HG03575 (cell line): ENCODE measurements around the gene TMEM38A.
"Not testable (repeated sequence)": the region's sequence is repeated elsewhere in the genome, so short reads cannot be mapped to it uniquely, and the experiment has no call there.

Source experiments
- ATAC-seq: cut with Tn5 transposase; IDR thresholded peaks from one replicate; pipeline ENCODE4 v1.9.1; 2021; ENCODE audit not compliant: unreplicated experiment, insufficient number of reproducible peaks, low FRiP score; ENCODE audit errors: extremely low read depth

The TMEM38A gene

DNA sequence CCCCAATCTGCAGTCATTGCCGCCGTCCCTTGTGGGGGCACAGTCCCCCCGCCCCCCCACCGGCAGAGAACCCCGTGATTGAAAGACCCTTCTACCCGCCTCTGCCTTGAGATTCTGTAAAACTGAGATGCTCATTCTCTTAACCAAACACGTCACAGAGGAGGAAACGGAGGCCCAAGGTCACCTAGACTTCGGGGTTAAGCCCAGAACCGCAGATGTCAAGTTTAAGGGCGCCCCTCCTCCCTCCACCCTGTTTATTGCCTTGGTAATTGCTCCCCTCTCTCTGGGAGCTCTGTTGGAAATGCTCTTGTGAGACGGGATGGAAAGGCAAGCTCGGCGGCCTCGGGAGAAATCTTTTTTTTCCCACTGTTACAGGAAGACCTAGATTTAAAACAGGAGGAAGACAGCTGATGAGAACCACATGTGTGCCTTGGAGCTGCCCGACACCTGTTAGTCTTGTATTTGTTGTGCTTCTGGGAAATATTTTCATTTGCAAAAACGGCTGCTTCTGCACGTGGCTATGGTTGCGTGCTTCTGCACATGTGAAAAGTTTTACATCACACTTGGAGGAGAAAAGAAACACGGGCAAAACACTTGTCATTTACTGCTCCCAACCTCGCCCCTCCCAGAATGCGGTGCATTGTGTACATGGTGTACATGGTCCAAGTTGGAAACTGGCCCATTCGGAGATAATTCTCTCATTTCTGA is 31.8 kb upstream of the TMEM38A start:
- no peak for ATAC-seq

DNA sequence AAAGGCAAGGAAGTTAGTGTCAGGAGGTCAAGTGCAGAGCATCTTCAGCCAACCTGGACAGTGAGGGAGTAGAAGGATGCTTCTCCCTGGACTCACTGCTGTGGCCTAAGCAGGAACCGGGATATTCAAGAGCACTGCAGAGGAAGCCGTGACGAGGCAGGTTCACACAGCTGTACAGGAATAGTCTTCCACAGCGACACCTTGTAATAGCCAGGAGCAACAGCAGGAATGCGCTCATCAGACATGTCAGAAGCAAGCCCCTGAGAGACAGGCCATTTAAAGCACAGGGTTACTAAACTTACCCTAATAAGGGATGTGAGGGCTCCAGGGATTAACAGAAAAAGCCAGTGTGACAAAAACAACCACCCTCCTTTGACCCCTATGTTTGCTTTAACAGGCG is 29.5 kb upstream of the TMEM38A start:
- ATAC-seq = no peak

DNA sequence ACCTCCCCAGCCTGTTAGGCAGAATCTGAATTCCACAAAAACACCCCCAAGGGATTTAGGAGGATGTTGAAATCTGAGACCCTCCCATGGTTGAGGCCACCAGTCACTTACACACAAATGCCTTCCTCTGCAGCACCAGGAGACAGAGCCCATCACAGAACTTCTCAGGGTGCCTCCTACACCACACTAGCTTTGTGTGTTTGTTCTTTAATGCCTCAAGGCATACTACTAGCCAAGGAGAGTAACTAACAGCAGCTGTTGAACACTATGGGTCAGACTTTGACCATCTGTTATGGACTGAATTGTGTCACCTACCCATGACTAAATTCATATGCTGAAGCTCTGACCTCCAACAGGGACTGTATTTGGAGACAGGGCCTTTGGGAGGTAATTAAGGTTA is 23.4 kb upstream of the TMEM38A start:
- ATAC-seq = no peak

DNA sequence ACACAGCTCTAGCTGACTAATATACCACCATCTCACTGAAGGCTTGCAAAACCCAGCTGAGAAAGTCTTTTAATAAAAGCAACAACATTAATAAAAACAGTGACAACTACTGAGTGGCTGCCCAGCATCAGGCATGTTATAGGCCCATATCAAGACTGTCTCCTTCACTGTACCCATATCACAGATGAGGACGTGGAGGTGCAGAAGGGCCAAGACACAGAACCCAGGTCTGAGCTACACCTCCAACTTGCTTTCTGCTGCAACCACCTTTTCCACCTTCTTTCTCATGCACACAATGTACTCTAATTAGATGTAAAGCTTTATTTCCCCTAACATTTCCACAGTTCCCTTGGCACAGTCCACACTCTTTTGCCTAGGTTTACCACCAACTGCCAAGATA is 22.3 kb upstream of the TMEM38A start:
- ATAC-seq = no peak

DNA sequence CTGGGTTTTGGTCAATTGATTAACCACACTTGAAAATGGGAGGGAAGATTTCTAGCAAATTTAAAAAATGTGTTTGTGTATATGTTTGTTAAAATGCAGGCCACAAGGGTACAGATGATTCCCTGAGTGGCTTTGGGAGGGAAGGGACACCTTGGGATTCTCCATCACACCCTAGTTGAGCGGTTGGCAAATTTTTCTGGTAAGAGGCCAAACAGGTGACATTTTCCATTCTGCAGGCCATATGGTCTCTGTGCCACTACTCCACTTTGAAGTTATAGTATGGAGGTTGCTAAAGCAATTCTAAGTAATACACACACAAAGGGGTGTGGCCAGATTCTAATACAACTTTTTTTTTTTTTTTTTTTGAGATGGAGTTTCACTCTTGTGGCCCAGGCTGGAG is 20.0 kb upstream of the TMEM38A start:
- no peak for ATAC-seq

DNA sequence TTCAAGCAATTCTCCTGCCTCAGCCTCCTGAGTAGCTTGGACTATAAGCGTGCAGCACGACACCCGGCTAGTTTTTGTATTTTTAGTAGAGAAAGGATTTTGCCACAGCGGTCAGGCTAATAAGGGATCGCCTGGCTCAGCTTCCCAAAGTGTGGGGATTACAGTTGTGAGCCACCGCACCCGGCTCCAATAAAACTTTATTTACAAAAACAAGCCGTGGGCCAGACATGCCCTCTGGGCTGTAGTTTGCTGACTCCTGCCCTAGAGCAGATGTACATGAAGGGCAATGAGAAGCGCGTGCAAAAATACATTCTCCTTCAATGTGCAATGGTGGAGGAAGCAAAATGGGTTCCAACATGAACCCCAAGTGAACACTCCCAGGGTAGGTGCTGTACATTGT is 19.2 kb upstream of the TMEM38A start:
- no peak for ATAC-seq

DNA sequence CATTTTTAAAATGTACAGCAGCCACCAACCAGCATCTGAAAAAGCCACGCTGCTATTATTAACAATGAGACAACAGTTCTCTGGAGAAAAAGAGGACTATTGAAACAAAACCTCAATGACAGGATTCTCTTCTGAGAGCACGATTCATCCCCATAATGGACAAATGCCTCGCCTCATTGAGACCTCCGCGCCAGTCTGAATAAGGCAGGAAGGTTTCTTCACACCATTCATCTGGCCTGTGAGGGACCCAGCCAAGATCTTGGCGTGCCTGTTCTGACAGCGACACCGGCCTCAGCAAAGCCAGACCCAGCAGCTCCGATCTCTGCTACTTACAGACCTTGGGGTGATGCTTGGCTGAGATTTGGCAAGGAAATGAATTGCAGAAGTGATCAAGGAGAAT is 15.8 kb upstream of the TMEM38A start:
- ATAC-seq = no peak

DNA sequence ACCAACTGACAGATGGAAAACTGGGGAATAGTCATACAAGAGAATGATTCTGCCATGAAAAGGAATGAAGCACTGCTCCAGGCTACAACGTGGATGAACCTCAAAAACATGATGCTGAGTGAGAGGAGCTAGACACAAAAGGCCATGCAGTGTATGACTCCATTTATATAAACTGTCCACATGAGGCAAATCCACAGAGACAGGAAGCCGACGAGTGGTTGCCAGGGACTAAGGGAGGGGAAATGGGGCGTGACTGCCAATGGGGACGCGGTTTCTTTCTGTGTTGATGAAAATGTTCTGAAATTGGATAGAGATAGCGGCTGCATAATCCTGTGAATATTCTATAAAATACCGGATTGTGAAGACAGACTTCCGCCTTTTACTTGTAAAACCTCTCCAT is 11.2 kb upstream of the TMEM38A start:
- ATAC-seq = no peak

DNA sequence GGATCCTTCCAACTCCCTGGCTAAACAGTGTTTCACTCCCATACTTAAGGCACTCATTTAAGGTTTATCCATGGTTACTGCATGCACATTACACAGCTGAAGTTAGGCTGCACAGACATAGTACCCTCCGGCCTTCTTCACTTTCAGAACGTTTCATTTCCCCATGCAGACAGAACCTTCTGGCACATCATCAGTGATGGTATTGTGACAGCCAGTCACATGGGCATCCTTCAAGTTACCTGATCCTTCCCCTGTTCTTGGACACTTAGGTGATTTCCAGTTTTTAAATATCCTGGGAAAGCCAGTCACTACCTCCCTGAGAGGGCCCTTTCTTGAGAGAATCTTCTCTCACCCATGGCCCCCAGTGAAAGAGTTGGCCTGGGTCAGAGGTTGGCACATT is 10.1 kb upstream of the TMEM38A start:
- no peak for ATAC-seq

DNA sequence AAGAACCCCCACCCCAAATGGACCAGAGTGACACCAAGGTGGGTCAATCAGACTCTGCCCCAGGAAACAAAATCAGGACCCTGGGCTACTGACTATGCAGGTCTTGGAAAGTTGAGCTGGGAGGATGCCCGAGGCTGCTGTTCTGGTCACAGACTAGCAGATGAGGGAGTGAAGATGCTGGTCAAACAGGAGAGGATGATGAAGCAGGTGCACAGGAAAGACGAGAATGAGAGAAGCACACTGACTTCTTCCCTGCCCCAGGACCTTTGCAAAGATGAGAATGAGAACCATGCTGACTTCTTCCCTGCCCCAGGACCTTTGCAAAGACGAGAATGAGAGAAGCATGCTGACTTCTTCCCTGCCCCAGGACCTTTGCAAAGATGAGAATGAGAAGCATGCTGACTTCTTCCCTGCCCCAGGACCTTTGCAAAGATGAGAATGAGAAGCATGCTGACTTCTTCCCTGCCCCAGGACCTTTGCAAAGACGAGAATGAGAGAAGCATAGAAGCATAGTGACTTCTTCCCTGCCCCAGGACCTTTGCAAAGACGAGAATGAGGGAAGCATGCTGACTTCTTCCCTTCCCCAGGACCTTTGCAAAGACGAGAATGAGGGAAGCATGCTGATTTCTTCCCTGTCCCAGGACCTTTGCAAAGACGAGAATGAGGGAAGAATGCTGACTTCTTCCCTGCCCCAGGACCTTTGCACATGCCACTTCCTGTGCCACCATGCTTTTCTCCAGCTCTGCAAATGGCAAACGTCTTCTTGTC is 9.3 kb upstream of the TMEM38A start:
- ATAC-seq = not testable (repeated sequence)

DNA sequence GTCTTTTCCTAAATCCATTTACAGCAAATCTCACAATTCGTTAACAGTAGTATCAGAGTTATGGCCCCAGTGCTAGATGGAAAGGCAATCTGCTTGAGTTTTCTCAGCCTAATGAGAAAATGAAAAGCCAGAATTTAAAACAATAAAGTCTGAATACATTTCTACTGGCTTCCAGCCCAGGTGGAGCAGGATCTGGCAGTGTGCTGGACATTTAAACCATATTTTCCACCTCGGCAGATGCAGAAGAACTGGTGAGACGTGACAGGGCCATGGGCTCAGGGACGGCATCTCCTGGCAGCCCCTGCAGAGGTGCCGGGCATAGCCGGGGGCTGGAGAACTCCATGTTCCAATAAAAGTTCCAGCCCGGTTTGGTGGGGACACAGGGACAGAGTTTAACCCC is 8.1 kb upstream of the TMEM38A start:
- no peak for ATAC-seq

DNA sequence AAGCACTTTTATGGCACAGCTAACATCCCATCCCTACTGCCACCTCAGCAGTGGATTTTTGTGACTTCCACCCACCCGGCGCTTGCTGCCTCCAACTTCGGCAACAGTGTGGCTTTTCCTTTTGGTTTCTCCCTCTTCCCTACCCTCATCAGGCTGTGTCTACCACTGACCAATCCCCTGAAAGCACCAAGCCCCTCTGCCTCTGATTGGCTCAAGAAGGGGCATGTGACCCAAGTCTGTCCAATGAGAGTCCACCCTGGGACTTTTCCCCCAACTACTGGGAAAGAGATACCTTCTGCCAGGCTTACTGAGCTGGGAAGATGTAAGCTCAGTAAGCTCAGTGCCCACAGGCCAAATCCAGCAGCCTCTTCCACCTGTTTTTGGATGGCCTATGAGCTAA is 6.8 kb upstream of the TMEM38A start:
- no peak for ATAC-seq

DNA sequence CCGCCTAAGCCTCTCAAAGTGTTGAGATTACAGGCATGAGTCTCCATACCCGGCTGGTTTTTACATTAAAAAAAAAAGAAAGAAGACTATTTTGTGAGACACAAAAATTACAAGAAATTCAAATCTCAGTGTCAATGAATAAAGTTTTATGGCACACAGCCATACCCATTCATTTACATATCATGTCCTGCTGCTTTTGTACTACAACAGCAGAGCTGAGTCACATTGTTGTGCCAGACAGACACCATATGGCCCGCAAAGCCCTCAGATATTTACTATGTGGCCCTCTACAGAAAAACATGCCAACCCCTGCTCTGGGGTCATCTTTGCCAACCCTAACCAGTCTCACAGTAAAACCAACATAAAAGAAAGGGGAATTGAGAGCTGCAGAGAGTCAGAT is 6.3 kb upstream of the TMEM38A start:
- ATAC-seq = no peak

DNA sequence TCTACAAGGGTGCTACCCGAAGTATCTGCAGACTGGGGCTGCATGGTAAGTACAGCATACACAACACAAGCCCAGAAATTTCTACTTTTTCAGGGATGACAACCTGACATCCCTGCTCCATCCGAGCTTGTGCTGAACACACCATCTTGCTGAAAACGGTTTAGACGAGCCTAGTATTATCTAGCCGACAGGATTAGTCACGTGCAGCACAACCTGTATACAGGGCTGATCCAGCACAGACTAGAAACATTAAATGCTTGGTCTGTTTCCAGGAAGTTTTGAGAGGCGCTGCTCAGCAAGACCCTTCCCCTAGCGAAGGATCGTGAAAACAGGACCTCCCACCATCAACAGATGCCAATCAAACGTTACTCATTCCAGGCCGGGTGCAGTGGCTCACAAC is 5.2 kb upstream of the TMEM38A start:
- no peak for ATAC-seq

DNA sequence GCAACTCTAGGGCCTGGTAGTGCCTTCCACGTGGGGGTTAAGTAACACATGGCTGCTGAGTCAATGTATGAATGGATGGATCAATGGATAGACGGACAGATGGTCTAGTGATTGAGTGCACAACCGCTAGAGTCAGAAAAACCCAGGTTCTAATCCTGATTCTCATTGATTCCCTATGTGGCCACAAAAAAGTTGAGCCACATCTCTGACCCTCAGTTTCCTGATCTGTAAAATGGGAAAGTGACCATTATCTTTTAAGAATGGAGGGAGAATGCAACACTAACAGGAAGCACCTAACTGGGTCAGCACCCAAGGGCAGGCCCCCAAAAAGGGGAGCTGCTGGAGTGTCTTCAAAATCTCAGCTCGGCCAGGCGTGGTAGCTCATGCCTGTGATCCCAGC is 3.6 kb upstream of the TMEM38A start:
- no peak for ATAC-seq

DNA sequence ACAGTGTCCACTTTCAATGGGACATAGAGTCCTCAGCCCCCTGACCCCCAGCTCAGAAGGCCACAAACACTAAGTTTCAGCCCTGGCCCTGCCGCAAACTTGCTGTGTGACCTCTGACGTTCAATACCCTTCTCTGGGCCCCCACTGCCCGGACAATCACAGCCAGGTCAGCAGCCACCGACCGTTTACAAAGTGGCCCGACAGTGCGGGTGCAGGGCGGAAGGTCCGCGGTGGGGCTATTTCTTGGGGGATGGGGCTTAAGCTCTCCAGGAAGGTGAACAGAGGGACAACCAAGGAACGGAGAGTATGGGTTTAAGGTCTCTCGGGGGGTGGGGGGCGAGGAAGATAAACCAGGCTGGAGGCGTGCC is 1.5 kb upstream of the TMEM38A start:
- ATAC-seq = no peak

DNA sequence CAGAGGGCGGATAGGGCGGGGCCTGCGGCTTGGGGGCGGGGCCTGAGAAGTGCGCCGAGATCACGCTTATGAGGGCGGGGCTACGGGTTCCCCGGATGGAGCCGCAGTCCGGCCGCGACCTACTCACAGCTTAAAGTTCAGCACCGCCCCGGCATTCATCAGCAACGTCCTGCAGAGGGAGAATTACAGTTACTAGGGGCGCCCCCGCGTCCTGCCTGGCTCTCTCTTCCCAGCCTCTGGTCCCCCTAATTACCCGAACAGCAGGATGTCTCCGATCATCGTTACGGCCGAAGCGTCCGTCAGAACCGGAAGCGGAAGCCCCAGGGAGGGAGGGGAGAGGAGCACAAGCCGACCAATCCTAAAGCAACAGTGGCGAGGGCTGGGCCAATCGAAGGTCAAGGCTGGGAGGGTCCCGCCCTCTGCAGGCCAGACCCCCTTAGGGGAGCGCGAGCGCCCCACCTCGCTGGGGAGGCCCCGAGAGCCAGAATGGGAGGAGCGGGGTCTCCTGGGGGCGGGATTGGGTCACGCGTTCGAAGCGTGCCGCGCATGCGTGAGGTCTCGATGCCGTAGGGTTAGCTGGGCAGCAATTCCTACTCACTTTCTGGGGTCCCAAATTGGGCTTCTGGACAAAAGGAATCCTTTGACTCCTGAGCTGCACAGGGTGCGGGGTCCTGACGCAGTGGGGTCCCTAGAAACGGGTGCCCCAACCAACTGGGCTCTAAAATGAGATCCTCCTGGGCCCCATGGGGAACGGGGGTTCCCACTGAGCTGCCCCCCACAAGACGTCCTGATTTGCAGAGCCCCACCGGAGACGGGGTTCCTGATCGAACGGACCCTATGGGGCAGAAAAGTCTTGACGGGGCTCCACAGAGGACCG is 869 bp upstream of the TMEM38A start, which contains the start of gene SMIM7:
TSS of gene SMIM7 (minus strand) at position 313 of the 877 bp plus-strand sequence. CDS start at position 279, 34 bp downstream.
- ATAC-seq = peak; percentile 58

DNA sequence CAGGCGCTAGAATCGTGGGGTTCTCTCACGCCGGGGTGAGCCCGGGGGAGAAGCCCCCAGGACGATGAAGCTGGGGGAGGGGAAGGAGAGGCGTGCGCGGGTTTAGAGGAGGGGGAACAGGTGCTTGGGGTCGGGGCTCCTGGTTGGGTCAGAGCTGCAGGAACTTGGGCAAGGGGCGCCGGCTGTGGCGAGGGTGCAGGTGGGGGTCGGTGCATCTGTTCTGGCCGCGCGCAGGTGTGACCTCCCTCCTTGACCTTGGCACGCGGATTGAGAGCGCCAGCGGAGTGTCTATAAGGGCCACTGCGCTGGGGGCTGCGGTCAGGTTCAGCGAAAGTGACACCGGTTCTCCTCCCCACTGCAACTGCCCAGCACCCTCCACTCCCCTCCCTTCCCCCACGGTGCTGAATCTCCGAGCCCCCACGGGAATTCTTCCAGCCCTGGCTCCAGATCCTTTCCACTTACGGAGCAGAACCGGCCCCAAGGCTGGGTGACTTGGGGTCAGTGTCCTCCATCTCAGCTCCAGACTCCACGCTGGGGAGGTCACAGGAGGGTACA is 618 bp downstream of the TMEM38A start:
- ATAC-seq = no peak

DNA sequence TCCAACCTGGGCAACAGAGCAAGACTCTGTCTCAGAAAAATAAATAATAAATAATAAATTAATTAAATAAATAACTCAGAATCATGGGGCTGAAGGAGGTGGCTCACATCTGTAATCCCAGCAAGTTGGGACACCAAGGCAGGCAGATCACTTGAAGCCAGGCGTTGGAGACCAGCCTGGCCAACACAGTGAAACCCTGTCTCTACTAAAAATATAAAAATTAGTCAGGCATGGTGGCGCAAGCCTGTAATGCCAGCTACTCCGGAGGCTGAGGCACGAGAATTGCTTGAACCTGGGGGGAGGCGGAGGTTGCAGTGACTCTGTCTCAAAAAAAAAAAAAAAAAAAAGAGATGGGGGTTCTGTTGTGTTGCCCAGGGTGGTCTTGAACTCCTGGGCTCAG is 7.2 kb downstream of the TMEM38A start:
- no peak for ATAC-seq
